ENCODE results near the gene ZNF432.
"Not testable (repeated sequence)": the region's sequence is repeated elsewhere in the genome, so short reads cannot be mapped to it uniquely, and the experiment has no call there.

ZNF432 gene

GRCh38 chr19:52048555-52049501 lies at the start of gene ZNF432:
Gene ZNF432 (minus strand): TSS chr19:52048838. CDS start chr19:52046868, 1,970 bp downstream.
- DNase-seq: peak in 1 of 2 experiments; percentile 56

DNA sequence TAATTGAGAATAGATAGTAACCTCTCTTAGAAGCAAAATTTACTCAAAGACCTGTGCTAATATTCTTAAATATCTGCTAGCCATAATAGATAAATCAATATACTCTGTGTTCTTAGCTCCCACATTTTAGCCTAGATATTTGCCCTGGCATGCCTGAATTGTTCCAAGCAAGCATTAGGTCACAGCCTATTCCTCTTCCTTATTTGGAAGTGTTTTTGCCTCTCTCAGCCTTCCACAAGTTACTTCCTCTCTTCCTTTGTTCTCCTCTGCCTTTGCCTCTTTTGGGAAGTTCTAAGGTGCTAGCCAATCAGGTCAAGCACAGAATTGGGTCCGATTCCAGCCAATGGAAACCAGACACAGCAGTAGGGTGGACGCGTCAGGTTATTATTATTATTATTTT lies 47.8 kb upstream of the ZNF432 start:
- DNase-seq: not testable (repeated sequence)

GRCh38 chr19:52095172-52096014 lies 46.8 kb upstream of the ZNF432 start, which contains the start of gene ZNF841:
Gene ZNF841 (minus strand): TSS chr19:52095765. CDS start chr19:52084801, 10,964 bp downstream.
- DNase-seq: peak; percentile 16 to 70

GRCh38 chr19:52094526-52095130 lies 46.0 kb upstream of the ZNF432 start:
- no peak for DNase-seq

DNA sequence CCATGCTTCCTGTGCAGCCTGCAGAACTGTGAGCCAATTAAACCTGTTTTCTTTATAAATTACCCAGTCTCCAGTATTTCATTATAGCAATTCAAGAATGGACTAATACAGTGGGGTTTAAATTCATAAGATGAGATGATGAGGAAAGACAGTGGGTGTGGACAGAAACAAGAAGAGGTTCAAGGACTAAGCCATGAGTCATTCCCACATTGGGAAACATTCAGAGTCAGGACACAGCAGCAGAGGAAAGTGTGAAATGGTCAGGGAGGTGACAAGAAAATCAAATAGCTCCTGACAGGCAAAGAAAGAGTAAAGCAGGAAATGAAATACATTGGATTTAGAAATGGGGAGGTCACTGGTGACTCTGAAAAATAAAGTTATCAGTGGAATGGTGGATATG lies 37.8 kb upstream of the ZNF432 start:
- DNase-seq: peak in 1 of 2 experiments; percentile 5

GRCh38 chr19:52070496-52070895 lies 21.9 kb upstream of the ZNF432 start:
- no peak for DNase-seq

DNA sequence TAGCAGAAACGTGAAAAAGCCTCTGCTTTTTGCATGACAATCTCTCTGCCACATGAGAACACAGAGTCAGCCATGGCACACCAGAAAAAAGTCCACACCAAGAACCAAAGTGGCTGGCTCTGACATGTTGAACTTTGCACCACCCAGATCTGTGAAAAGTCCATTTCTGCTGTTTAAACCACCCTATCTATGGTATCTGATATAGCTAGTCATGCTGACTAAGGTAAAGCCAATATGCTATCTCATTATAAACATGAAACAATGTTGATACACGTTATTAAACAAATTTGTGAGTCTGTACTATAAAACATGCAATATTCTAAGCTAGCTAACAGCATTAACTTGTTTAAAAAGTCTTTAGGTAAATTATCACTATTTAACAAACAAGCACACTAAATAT lies 21.0 kb upstream of the ZNF432 start:
- DNase-seq: no peak

DNA sequence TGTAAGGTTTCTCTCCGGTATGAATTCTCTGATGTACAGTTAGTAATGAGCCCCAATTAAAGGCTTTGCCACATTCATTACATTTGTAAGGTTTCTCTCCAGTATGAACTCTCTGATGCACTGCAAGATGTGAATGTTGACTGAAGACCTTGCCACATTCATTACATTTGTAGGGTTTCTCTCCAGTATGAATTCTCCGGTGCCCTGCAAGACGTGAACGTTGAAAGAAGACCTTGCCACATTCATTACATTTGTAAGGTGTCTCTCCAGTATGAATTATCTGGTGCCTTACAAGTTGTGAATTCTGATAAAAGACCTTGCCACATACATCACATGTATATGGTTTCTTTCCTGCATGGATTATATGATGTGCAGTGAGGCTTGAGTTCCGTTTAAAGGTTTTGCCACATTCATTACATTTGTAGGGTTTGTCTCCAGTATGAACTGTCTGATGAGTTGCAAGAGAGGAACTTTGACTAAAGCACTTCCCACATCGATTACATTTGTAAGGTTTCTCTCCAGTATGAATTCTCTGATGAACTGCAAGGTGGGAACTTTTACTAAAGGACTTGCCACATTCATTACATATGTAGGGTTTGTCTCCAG lies 17.7 kb upstream of the ZNF432 start:
- DNase-seq: no peak

DNA sequence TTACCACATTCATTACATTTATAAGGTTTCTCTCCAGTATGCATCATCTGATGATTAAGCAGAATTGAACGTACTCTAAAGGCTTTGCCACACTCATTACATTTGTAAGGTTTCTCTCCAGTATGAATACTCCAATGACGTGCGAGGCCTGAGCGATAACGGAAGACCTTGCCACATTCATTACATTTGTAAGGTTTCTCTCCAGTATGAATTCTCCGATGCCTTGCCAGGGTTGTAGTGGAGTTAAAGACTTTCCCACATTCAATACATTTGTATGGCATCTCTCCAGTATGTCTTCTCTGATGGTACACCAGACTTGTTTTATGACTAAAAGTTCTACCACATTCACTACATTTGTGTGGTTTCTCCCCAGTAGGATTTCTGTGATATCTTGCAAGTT lies 16.8 kb upstream of the ZNF432 start:
- DNase-seq: no peak

- not testable (repeated sequence) for DNase-seq
Measured at GRCh38 chr19:52056480-52056879, 7.8 kb upstream of the ZNF432 start.

- DNase-seq: not testable (repeated sequence)
Measured at GRCh38 chr19:52051736-52052135, 3.1 kb upstream of the ZNF432 start.

- no peak for DNase-seq
Measured at GRCh38 chr19:52039169-52039568, 9.5 kb downstream of the ZNF432 start.

DNA sequence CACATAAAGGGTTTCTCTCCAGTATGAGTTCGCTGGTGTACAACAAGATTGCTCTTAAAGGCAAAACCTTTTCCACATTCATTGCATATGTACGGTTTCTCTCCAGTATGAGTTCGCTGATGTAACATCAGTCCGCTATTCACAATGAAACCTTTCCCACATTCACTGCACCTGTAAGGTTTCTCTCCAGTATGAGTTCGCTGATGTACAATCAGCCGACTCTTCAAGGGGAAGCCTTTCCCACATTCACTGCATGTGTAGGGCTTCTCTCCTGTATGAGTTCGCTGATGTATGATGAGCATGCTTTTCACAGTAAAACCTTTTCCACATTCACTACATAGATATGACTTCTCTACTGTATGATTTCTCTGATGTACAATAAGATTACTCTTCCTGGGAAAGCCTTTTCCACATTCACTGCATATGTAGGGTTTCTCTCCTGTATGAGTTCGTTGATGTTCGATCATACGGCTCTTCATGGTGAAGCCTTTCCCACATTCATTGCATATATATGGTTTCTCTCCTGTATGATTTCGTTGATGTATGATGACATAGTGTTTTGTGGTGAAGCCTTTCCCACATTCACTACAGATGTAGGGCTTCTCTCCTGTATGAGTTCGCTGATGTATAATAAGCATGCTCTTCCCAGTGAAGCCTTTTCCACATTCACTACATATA lies 14.4 kb downstream of the ZNF432 start:
- DNase-seq: no peak

DNA sequence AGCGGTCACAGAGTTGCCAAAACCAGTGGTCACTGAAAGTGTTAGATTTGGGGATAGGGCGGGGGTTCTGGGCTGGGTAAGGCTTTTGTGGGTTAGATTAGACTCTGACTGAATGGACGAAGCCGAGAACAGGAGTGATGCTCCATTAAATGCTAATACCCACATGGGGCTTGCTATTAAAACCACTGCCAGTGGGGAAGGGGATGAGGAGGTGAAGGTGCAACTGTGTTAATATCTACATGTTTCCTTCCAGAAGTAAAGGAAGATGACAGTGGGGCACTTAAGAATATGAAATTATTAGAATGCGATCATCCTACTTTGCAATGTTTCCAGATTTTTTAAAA lies 19.9 kb downstream of the ZNF432 start:
- no peak for DNase-seq

GRCh38 chr19:52028027-52028779 lies 20.4 kb downstream of the ZNF432 start, which contains the start of gene ZNF614:
Gene ZNF614 (minus strand): TSS chr19:52028379. CDS start chr19:52025745, 2,634 bp downstream.
- peak in 1 of 2 experiments; percentile 35 for DNase-seq

DNA sequence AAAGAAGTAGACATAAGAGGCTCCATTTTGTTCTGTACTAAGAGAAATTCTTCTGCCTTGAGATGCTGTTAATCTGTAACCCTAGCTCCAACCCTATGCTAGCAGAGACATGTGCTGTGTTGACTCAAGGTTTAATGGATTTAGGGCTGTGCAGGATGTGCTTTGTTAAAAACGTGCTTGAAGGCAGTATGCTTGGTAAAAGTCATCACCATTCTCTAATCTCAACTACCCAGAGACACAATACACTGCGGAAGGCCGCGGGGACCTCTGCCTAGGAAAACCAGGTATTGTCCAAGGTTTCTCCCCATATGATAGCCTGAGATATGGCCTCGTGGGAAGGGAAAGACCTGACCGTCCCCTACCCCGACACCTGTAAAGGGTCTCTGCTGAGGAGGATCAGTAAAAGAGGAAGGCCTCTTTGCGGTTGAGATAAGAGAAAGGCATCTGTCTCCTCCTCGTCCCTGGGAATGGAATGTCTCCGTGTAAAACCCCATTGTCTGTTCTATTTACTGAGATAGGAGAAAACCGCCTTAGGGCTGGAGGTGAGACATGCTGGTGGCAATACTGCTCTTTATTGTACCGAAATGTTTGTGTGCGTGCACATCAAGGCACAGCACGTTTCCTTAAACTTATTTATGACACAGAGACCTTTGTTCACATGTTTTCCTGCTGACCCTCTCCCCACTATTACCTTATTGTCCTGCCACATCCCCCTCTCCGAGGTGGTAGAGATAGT lies 22.2 kb downstream of the ZNF432 start:
- DNase-seq: not testable (repeated sequence)

DNA sequence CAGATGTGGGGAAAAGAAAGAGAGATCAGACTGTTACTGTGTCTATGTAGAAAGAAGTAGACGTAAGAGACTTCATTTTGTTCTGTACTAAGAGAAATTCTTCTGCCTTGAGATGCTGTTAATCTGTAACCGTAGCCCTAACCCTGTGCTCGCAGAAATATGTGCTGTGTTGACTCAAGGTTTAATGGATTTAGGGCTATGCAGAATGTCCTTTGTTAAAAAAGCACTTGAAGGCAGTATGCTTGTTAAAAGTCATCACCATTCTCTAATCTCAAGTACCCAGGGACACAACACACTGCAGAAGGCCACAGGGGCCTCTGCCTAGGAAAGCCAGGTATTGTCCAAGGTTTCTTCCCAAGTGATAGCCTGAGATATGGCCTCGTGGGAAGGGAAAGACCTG lies 24.2 kb downstream of the ZNF432 start:
- not testable (repeated sequence) for DNase-seq

DNA sequence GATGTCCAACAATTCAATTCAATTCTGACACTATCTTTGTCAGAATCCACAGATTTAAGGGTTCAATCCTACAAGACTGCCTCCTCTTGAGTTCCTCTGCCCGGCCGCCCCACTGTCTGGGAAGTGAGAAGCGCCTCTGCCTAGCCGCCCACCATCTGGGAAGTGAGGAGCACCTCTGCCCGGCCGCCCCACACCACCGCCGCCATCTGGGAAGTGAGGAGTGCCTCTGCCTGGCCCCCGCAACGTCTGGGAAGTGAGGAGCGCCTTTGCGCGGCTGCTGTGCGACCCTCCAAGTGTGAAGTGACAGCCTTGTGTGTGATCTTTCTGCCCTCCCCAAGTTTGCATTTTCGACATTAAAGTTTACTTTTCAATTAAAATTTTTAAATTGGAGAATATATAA lies 26.4 kb downstream of the ZNF432 start:
- DNase-seq: no peak

DNA sequence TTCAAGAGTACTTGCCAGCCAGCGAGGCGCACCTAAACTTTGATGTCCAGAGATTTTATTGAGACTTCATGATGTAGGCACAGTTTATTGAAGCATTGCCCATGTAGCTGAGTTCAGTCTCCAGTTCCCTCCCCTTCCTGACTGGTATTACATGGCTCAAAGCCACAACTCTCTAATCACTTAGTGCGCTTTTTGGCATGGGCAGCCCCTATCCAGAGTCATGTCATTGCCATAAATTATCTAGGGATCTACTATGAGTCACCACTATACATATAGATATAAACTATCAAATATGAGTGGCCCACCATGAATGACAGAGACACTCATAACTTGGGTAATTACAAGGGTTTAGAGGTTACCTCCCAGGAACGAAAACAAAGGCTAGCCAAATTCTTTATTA lies 28.1 kb downstream of the ZNF432 start:
- no peak for DNase-seq

- DNase-seq: no peak
Measured at GRCh38 chr19:52010674-52011073, 38.0 kb downstream of the ZNF432 start.

Measured in SW 1271 (cell line).